RKO (cell line): ENCODE data around the gene SIN3B.

Experiments used
- DNase-seq: peaks from one replicate; pipeline ENCODE4 v3.0.0-alpha.2; 2016; ENCODE audit warnings: low spot score

Gene SIN3B

DNA sequence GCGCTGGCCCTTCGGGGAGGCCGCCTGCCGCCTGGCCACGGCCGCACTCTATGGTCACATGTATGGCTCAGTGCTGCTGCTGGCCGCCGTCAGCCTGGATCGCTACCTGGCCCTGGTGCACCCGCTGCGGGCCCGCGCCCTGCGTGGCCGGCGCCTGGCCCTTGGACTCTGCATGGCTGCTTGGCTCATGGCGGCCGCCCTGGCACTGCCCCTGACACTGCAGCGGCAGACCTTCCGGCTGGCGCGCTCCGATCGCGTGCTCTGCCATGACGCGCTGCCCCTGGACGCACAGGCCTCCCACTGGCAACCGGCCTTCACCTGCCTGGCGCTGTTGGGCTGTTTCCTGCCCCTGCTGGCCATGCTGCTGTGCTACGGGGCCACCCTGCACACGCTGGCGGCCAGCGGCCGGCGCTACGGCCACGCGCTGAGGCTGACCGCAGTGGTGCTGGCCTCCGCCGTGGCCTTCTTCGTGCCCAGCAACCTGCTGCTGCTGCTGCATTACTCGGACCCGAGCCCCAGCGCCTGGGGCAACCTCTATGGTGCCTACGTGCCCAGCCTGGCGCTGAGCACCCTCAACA is 60.8 kb downstream of the SIN3B start:
- no peak for DNase-seq

GRCh38 chr19:16890461-16891184 is 61.4 kb downstream of the SIN3B start:
- no peak for DNase-seq

- DNase-seq = no peak
Measured at GRCh38 chr19:16891696-16892382, 62.6 kb downstream of the SIN3B start.

- no peak for DNase-seq
Measured at GRCh38 chr19:16892436-16892835, 63.2 kb downstream of the SIN3B start.

DNA sequence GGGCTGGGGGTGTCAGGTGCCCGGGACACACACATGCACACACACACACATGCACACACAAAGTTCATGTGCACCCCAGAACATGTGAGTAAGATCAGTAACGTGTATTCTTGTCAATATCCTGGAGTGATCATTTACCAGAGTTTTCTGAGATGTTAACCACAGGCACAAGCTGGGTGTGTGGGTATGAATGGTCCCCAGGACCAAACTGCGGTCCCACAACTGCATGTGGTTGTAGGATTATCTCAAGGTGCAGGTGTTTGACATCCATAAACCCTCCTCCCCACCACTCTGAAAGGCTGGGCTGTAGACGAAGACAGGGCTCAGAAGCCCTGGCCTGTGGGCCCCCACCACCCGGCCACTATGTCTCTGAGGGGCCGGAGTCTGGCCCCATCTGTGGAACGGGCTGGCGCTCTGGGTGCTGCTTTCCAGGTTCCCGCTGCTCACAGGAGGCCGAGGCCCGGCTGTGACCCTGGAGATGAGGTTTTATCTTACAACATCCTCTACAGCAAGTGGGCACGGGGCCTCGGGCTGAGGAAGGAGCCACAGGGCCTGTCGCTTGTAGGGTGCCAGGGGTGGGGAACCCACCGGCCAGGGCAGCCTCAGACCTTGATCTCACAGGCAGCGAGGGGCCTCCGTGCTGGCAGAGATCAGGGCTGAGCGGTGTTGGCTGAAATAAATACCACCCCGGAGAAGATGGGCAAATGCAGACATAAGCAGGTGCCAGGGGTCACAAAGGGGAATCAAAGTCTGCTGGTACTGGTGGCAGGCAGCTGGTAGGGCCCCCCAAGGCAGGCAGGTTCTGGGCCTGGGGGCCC is 63.9 kb downstream of the SIN3B start:
- DNase-seq = no peak

DNA sequence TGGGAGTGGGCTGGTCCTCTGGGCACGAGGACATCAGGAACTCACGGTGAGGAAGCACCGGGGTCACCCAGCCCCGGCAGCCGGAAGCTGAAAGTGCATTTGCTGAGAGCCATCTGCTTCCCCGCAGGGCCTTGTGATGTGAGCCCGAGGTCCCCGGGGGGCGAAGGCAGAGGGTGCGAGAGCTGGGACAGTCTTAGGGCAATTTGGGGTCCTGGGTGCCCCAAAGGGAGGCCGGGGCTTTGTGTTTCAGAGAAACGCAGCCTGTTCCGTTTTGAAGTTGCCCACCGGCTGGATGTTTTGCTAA is 64.4 kb downstream of the SIN3B start:
- DNase-seq = no peak

- no peak for DNase-seq
Measured at GRCh38 chr19:16894080-16894479, 64.9 kb downstream of the SIN3B start.

GRCh38 chr19:16895467-16896145 is 66.4 kb downstream of the SIN3B start:
- DNase-seq = no peak

DNA sequence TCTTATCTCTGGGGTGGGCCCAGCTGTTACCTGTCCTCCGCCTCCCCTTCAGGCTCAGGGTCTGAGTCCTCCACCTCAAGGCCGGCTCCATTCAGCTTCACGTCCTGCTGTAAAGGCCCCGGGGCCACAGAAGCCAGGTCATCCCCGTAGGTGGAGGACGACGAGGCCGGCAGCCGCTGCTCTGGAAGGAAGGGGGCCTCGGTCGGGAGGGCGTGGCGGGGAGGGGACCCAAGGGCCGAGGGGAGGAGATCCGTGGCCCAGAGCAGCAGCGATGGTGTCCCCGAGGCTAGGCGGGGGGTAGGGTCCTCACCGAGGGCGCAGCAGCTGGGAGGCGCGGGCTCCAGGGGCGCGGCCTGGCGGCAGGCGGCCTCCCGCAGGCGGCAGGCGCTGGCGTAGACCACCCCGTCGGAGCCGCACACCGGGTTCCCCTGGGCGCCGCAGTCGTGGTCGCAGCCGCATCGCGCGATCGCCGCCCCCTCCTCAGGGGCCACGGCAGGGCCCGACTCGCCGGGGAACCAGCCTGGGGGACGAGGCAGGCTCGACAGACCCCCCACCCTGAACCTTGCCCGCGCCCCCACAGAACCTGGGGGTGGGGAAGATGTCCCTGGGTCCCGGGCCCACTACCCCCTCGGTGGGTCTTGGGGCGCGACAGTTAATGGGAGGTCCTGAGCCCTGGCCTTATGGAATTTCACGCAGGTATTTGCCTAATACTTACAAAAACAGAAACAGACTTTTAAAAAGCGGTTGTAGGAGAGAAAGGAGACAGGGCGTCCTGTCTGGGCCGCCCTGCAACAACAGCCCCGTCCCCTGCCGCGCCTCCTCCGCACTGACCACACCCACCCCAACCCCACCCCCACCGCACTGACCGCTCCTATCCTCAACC is 67.2 kb downstream of the SIN3B start:
- no peak for DNase-seq

DNA sequence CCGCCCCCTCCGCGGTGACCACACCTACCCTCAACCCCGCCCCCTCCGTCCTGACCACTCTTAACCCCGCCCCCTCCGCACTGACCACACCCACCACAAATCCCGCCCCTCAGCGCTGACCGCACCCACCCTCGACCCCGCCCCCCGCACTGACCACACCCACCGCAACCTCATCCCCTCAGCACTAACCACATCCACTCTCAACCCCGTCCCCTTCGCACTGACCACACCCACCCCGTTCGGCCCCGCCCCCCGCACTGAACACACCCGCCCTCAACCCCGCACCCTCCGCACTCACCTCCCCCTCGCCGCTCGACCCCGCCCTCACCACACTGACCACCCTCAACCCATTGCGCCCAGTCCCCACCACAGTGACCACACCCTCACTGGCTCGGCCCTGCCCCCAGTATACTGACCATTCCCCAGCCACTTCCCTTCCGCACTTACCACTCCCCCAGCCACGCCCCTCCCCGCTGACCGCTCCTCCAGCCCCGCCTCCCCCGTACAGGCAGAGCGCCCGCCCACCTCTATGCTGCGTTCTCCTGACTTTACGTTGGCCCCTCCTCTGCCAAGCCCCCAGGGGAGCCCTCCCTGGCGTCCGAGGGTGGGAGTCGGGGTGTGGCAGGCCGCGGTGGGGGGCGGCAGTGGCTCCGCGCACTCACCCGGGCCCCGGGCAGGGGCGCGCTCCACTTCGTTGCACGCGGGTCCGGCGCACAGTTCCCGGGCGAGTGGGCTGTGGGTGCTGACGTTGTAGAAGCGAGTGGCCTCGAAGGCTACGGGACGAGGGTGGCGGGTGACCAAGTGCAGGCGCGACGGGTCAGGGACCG is 68.0 kb downstream of the SIN3B start:
- DNase-seq = peak; percentile 63

DNA sequence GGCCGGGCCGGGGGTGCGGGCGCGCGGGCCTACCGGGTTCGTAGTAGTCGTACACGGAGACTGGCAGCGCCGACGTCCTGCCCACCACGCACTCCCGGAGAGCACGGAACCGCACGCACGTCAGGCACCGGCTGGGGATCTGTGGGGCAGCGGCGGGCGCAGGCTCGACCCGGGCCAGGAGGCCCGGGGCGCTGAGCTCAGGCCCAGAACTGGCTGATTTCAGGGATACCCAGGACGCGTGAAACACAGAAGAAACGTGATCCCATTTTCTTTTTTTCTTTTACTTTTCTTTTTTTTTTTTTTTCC is 68.6 kb downstream of the SIN3B start:
- no peak for DNase-seq

DNA sequence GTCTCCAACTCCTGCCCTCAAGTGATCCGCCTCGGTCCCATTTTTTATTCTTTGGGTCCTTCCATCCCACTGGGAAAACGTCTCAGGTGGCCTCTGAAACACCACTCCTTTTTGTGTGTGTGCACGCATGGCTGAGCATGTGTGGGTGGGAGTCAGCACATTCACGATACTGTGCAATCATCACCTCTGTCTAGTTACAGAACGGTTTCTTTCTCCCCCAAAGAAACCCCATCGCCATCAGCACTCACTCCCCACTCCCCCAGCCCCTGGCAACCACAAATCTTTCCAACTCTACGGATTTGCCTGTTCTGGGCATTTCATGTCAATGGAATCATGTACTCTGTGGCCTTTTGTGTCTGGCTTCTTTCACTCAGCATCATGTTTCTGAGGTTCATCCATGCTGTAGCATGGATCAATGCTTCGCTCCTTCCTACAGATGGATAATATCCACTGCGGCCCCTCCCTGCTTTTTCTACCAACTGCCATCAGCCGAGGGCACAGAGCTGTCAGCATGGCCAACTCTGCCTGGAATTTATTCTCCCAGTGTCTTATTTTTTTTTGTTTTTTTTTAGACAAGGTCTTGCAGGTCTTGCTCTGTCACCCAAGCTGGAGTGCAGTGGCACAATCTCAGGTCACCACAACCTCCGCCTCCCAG is 69.3 kb downstream of the SIN3B start:
- DNase-seq = no peak

DNA sequence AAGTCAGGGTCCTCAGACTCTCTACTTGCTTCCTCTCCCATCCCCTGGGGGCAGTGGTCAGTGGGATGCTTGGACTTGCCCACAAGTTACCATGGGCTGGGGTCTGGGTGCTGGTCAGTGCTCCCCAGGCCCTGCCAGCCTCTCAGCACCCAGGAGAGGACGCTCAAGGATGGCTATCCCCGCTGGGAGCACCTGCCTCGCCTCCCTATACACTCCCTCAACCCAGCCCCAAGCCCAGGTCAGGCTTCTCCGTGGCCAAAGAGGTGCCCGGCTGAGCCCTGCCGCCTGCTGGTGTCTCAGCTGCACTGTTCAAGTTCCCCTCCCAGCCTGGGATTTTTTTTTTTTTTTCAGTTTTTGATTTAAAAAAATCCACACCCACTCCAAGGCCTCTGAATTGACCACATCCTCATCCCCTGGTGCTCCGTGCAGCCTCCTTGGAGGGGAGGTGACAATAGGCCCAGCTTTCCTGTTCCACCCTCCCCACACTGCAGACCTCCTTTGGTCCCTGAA is 70.4 kb downstream of the SIN3B start:
- DNase-seq = peak; percentile 35

GRCh38 chr19:16901491-16902175 is 72.4 kb downstream of the SIN3B start:
- DNase-seq = no peak

- DNase-seq = no peak
Measured at GRCh38 chr19:16902545-16902944, 73.3 kb downstream of the SIN3B start.

DNA sequence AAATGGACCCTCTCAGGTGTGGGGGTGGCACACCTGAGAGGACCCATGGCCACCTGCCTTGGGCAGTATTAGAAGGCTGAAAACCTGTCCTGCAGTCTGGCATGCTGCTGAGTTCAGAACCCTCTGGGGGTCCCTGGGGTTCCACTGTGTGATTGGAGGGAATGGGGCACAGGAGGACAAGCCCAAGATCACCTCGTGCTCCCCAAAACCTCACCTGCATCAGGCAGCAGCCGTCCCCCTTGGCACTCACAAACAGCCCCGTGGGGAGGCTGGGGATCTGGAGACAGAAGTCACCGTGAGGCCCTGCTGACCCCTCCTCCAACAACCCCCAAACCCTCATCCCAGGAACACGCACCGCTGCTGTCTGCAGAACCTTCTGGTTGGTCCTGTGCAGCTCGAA is 74.1 kb downstream of the SIN3B start:
- DNase-seq = no peak

GRCh38 chr19:16904599-16904998 is 75.4 kb downstream of the SIN3B start:
- DNase-seq = no peak

- no peak for DNase-seq
Measured at GRCh38 chr19:16908759-16909158, 79.6 kb downstream of the SIN3B start.

- no peak for DNase-seq
Measured at GRCh38 chr19:16911046-16911445, 81.8 kb downstream of the SIN3B start.
